Hepatocyte (in vitro differentiated cells): ENCODE measurements around the gene KCNQ1.

Source experiments
- EZH2 ChIP-seq: fragments of 200-600 bp; sonication (generic); IDR thresholded peaks from 2 replicates; pipeline ENCODE4 v1.6.1; 2016; ENCODE audit warnings: antibody characterized with exemption, mild to moderate bottlenecking, borderline replicate concordance
- TF ChIP-seq, protein P1 (sequence below): fragments of 200-600 bp; sonication (generic); IDR thresholded peaks from 2 replicates; pipeline ENCODE4 v1.5.1; 2016; ENCODE audit warnings: antibody characterized with exemption, mild to moderate bottlenecking; ENCODE audit not compliant: poor library complexity

DNA sequence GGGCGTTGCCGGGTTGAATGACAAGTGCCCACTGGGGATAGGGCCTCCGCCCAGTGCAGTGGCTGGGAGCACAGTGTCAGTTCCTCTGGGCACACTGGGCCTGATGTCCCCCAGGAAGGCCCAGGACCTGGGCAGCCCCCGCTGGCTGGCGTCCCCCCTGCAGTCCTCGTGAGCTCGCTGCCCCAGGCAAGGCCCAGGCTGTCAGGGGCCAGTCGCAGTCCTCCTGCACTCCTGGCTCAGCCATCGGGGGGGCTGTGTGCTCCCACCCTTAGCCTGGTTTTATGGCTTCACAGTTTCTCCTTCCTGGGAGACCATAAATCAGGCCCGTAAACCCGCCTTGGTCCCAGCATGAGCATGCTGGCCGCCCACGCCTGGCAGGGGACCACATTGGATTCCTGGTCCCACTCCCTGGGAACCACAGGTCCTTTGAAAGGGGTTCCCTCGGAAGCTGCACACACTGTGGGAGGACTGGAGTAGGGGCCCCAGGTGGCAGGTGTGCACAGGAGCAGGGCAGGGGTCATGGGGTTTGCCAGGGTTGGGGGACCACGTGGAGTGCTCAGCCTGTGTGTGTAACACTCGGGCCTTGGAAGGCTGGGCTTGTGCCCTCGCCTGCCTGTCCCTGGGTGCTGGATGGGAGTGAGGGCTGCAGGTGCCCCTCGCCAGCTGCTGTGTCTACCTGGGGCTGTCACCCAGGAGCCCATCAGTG lies 141.4 kb downstream of the KCNQ1 start:
- TF ChIP-seq, protein P1, sequence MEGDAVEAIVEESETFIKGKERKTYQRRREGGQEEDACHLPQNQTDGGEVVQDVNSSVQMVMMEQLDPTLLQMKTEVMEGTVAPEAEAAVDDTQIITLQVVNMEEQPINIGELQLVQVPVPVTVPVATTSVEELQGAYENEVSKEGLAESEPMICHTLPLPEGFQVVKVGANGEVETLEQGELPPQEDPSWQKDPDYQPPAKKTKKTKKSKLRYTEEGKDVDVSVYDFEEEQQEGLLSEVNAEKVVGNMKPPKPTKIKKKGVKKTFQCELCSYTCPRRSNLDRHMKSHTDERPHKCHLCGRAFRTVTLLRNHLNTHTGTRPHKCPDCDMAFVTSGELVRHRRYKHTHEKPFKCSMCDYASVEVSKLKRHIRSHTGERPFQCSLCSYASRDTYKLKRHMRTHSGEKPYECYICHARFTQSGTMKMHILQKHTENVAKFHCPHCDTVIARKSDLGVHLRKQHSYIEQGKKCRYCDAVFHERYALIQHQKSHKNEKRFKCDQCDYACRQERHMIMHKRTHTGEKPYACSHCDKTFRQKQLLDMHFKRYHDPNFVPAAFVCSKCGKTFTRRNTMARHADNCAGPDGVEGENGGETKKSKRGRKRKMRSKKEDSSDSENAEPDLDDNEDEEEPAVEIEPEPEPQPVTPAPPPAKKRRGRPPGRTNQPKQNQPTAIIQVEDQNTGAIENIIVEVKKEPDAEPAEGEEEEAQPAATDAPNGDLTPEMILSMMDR = no peak
- no peak for TF ChIP-seq EZH2
